ENCODE data around the gene MPC2.
A peak's percentile ranks its signal among the peaks of the same experiment; 100 is the strongest.

The MPC2 gene

GRCh38 chr1:167936930-167937708 lies at the start of gene MPC2:
TSS of gene MPC2 (minus strand) at chr1:167937072. CDS start at chr1:167935841, 1,231 bp downstream.
- H3K27ac ChIP-seq = peak within 1 kb of the TSS; percentile 99
- TF ChIP-seq CTCF (conservative IDR thresholded peaks at IDR 0.05) = no peak

- no peak for TF ChIP-seq CTCF (conservative IDR thresholded peaks at IDR 0.05)
- no peak overlapping the region for H3K27ac ChIP-seq
These were observed 48.1 kb upstream of the MPC2 start for GRCh38 chr1:167984886-167985489.

GRCh38 chr1:167983797-167984420 lies 47.0 kb upstream of the MPC2 start:
- no peak for TF ChIP-seq CTCF (conservative IDR thresholded peaks at IDR 0.05)
- no peak overlapping the region for H3K27ac ChIP-seq

- no peak for TF ChIP-seq CTCF (conservative IDR thresholded peaks at IDR 0.05)
- H3K27ac ChIP-seq = no peak overlapping the region
These were observed 45.1 kb upstream of the MPC2 start for GRCh38 chr1:167981933-167982332.

GRCh38 chr1:167977245-167977644 lies 40.4 kb upstream of the MPC2 start:
- no peak for TF ChIP-seq CTCF (conservative IDR thresholded peaks at IDR 0.05)
- no peak overlapping the region for H3K27ac ChIP-seq

- TF ChIP-seq CTCF (conservative IDR thresholded peaks at IDR 0.05) = no peak
- no peak overlapping the region for H3K27ac ChIP-seq
These were observed 37.8 kb upstream of the MPC2 start for GRCh38 chr1:167974698-167975097.

- H3K27ac ChIP-seq = no peak overlapping the region
- no peak for TF ChIP-seq CTCF (conservative IDR thresholded peaks at IDR 0.05)
These were observed 37.0 kb upstream of the MPC2 start for GRCh38 chr1:167973832-167974231.

Data from VCaP (cell line).